Measurements from ENCODE around the gene NDUFAF8.
A peak's percentile ranks its signal among the peaks of the same experiment; 100 is the strongest.

Gene NDUFAF8

DNA sequence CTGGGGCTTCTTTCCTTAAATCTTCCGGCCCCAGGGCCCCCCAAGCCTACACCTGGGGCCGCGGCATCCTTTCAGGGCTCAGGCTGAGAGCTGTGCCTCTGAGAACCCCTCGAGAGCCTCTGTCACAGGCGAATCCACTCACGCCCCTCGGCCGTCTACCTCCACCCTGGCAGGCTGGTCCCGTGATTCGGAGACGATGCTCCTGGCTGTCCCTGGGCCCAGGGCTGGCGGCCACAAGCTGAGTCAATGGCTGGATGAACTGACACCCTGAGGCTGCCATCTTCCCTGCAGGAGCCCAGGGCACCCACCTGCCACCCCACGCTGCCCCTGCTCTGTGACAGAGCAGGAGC lies 4.6 kb upstream of the NDUFAF8 start:
- CTCF ChIA-PET, result interaction anchor here (1.2 kb wide), 1 partner anchor 10 kb away, joined by 3 read pairs; no protein-coding TSS in a partner anchor
- H3K27ac ChIP-seq (ENCODE audit: insufficient read depth in 1 of 2, low read depth in 1 of 2, low read length in 2 of 2, poor library complexity in 1 of 2, severe bottlenecking in 2 of 2), result no peak overlapping the region
- no peak overlapping the region for H3K4me3 ChIP-seq (ENCODE audit: control insufficient read depth in 1 of 7, extremely low read depth in 1 of 7, insufficient read depth in 4 of 7, low read depth in 2 of 7, low read length in 6 of 7)
- H3K36me3 ChIP-seq (ENCODE audit: control insufficient read depth in 4 of 4, insufficient read depth in 4 of 4, low read length in 3 of 4), result peaks cover 8 to 63% (median 44%) of the 10 kb centered on the region in 4 experiments
- no peaks in the 10 kb centered on the region for H3K27me3 ChIP-seq (replicated peaks in 2 of 5; ENCODE audit: control insufficient read depth in 4 of 5, insufficient read depth in 5 of 5, low read length in 4 of 5)
- peaks cover 4 to 14% (median 13%) of the 10 kb centered on the region in 4 experiments for H3K4me1 ChIP-seq (ENCODE audit: control extremely low read depth in 1 of 4, control insufficient read depth in 4 of 4, insufficient read depth in 4 of 4, low read length in 3 of 4)
- WGBS (ENCODE audit: insufficient coverage), result 96% methylated on average over 13 of the region's 13 CpGs
- H3K9me3 ChIP-seq (ENCODE audit: control extremely low read depth in 1 of 5, control insufficient read depth in 4 of 5, insufficient read depth in 2 of 5, low read depth in 1 of 5, low read length in 4 of 5), result no peaks in the 10 kb centered on the region
- no peak for DNase-seq
- POLR2A ChIA-PET, result no interaction called here

GRCh38 chr17:81234940-81235821 lies 3.9 kb upstream of the NDUFAF8 start:
- Histone ChIP-seq H3K4me1 (ENCODE audit: control extremely low read depth in 1 of 4, control insufficient read depth in 4 of 4, insufficient read depth in 4 of 4, low read length in 3 of 4) (peaks cover 4 to 21% (median 20%) of the 10 kb centered on the region in 4 experiments), H3K4me3 (ENCODE audit: control insufficient read depth in 1 of 7, extremely low read depth in 1 of 7, insufficient read depth in 4 of 7, low read depth in 2 of 7, low read length in 6 of 7) (no peak overlapping the region), H3K9me3 (ENCODE audit: control extremely low read depth in 1 of 5, control insufficient read depth in 4 of 5, insufficient read depth in 2 of 5, low read depth in 1 of 5, low read length in 4 of 5) (no peaks in the 10 kb centered on the region), H3K27me3 (replicated peaks in 2 of 5; ENCODE audit: control insufficient read depth in 4 of 5, insufficient read depth in 5 of 5, low read length in 4 of 5) (no peaks in the 10 kb centered on the region), H3K27ac (ENCODE audit: insufficient read depth in 1 of 2, low read depth in 1 of 2, low read length in 2 of 2, poor library complexity in 1 of 2, severe bottlenecking in 2 of 2) (no peak overlapping the region), H3K36me3 (ENCODE audit: control insufficient read depth in 4 of 4, insufficient read depth in 4 of 4, low read length in 3 of 4) (peaks cover 2 to 56% (median 37%) of the 10 kb centered on the region in 4 experiments)
- DNase-seq, result no peak
- POLR2A ChIA-PET, result no interaction called here
- CTCF ChIA-PET, result no interaction called here
- 98% methylated on average over 18 of the region's 26 CpGs for WGBS (ENCODE audit: insufficient coverage)

DNA sequence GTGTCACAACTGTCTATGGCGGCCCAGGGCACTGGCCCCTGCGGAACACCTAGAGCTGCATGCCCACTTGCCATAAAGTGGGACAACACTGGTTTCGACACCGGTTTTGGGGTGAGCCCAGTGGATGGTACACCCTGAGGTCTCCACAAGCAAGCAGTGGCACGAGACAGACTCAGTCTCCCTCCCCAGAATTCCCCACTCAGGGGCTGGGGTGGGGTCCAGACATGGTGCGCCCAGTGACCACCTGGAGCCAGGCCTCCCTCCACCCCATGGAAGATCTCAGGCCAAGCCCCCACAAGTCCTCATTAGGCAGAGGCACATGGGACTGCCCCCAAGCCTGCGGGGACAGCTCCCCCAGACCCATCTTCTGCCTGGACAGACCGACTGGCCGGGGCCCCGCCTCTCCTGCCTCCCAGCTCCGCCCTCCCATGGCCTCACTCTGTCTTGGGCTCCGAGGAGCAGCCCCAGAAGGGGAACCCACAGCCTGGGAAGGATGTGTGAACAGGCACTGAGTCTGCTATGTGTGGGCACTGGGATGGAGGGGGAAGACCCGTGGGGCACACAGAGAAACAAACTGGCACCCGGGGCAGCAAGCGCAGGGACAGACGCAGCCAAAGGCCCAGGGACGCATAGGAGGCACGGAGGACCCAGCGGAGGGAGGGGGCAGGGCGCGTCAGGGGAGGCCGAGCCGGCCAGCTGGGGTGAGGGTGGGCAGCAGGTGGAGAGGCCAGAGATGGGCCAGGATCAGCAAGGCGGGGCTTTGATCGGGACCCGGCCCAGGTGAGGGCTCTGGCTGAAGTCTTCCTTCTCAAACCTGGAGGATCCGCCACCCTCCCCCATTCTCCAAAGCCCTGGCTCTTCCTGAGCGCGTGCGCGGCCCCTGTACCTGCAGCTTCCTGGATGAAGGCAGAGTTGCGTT lies 3.0 kb upstream of the NDUFAF8 start:
- Histone ChIP-seq H3K36me3 (ENCODE audit: control insufficient read depth in 4 of 4, insufficient read depth in 4 of 4, low read length in 3 of 4) (peaks cover 2 to 49% (median 31%) of the 10 kb centered on the region in 4 experiments), H3K27ac (ENCODE audit: insufficient read depth in 1 of 2, low read depth in 1 of 2, low read length in 2 of 2, poor library complexity in 1 of 2, severe bottlenecking in 2 of 2) (no peak overlapping the region), H3K27me3 (replicated peaks in 2 of 5; ENCODE audit: control insufficient read depth in 4 of 5, insufficient read depth in 5 of 5, low read length in 4 of 5) (no peaks in the 10 kb centered on the region), H3K4me1 (ENCODE audit: control extremely low read depth in 1 of 4, control insufficient read depth in 4 of 4, insufficient read depth in 4 of 4, low read length in 3 of 4) (peaks cover 6 to 30% (median 27%) of the 10 kb centered on the region in 4 experiments), H3K4me3 (ENCODE audit: control insufficient read depth in 1 of 7, extremely low read depth in 1 of 7, insufficient read depth in 4 of 7, low read depth in 2 of 7, low read length in 6 of 7) (no peak overlapping the region), H3K9me3 (ENCODE audit: control extremely low read depth in 1 of 5, control insufficient read depth in 4 of 5, insufficient read depth in 2 of 5, low read depth in 1 of 5, low read length in 4 of 5) (no peaks in the 10 kb centered on the region)
- CTCF ChIA-PET, result interaction anchor here (0.7 kb wide), 1 partner anchor 93 kb away, joined by 3 read pairs; no protein-coding TSS in a partner anchor
- DNase-seq, result no peak
- 94% methylated on average over 24 of the region's 32 CpGs for WGBS (ENCODE audit: insufficient coverage)
- POLR2A ChIA-PET, result no interaction called here

GRCh38 chr17:81236784-81237183 lies 2.3 kb upstream of the NDUFAF8 start:
- WGBS (ENCODE audit: insufficient coverage), result 94% methylated on average over 15 of the region's 21 CpGs
- DNase-seq, result no peak
- Histone ChIP-seq H3K9me3 (ENCODE audit: control extremely low read depth in 1 of 5, control insufficient read depth in 4 of 5, insufficient read depth in 2 of 5, low read depth in 1 of 5, low read length in 4 of 5) (no peaks in the 10 kb centered on the region), H3K27ac (ENCODE audit: insufficient read depth in 1 of 2, low read depth in 1 of 2, low read length in 2 of 2, poor library complexity in 1 of 2, severe bottlenecking in 2 of 2) (no peak overlapping the region), H3K27me3 (replicated peaks in 2 of 5; ENCODE audit: control insufficient read depth in 4 of 5, insufficient read depth in 5 of 5, low read length in 4 of 5) (no peaks in the 10 kb centered on the region), H3K4me1 (ENCODE audit: control extremely low read depth in 1 of 4, control insufficient read depth in 4 of 4, insufficient read depth in 4 of 4, low read length in 3 of 4) (peaks cover 6 to 33% (median 29%) of the 10 kb centered on the region in 4 experiments), H3K4me3 (ENCODE audit: control insufficient read depth in 1 of 7, extremely low read depth in 1 of 7, insufficient read depth in 4 of 7, low read depth in 2 of 7, low read length in 6 of 7) (no peak overlapping the region), H3K36me3 (ENCODE audit: control insufficient read depth in 4 of 4, insufficient read depth in 4 of 4, low read length in 3 of 4) (peaks cover 2 to 48% (median 28%) of the 10 kb centered on the region in 4 experiments)
- CTCF ChIA-PET, result interaction anchor here (0.7 kb wide), 1 partner anchor 94 kb away, joined by 3 read pairs; no protein-coding TSS in a partner anchor
- POLR2A ChIA-PET, result no interaction called here

DNA sequence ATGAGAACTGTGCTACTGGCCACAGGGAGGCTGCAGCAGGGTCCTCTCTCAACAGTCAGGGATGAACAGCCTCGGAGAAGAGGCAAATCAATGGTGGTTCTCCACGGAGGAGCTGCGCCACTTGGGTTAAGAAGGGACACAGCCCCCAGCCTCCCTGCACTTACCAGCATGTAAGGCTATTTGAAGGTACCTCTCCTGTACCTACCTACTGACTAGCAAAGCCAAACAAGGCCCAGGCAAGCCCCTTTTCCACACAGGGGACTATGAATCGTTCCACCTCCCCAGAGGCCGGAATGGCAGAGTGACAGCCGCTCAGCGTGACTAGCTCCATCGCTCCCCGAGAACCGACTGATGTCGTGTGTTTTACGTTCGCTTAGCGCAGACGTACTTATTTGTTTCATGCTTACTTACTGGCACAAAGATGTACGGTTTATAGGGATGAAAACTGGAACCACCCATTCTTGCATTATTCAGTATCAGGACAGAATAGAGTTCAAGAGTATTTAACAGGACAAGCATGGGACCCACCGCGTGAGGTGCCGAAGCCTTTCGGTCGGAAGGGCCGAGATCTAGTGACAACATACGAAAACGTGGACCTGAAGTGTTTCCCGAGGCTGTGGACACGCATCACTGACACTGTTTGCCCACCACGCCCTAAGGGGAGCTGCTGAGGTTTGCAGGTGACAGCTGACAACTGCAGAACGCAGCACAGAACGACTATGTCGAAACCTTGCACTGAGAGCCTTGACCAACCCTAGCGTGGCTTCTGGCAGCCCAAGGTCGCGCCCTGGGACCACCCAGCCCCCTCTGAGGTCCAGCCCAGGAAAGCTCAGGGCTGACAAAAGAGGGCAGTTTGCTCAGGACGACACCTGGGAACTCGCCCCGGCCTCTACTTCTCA lies 1.3 kb upstream of the NDUFAF8 start:
- peak overlapping the region; percentile 79 to 95 (median 89) for H3K4me3 ChIP-seq (ENCODE audit: control insufficient read depth in 1 of 7, extremely low read depth in 1 of 7, insufficient read depth in 4 of 7, low read depth in 2 of 7, low read length in 6 of 7)
- POLR2A ChIA-PET, result interaction anchor here (0.6 to 1.2 kb wide), 3 partner anchors 13 to 49 kb away, joined by 3 to 4 read pairs (median 3); no protein-coding TSS in a partner anchor
- no peaks in the 10 kb centered on the region for H3K9me3 ChIP-seq (ENCODE audit: control extremely low read depth in 1 of 5, control insufficient read depth in 4 of 5, insufficient read depth in 2 of 5, low read depth in 1 of 5, low read length in 4 of 5)
- peaks cover 6 to 44% (median 38%) of the 10 kb centered on the region in 4 experiments for H3K4me1 ChIP-seq (ENCODE audit: control extremely low read depth in 1 of 4, control insufficient read depth in 4 of 4, insufficient read depth in 4 of 4, low read length in 3 of 4)
- peak overlapping the region; percentile 66 to 85 for H3K27ac ChIP-seq (ENCODE audit: insufficient read depth in 1 of 2, low read depth in 1 of 2, low read length in 2 of 2, poor library complexity in 1 of 2, severe bottlenecking in 2 of 2)
- CTCF ChIA-PET, result interaction anchor here (0.6 to 2.0 kb wide), 6 partner anchors 7 to 97 kb away, joined by 3 to 7 read pairs (median 3); no protein-coding TSS in a partner anchor
- H3K27me3 ChIP-seq (replicated peaks in 2 of 5; ENCODE audit: control insufficient read depth in 4 of 5, insufficient read depth in 5 of 5, low read length in 4 of 5), result no peaks in the 10 kb centered on the region
- peaks cover 2 to 37% (median 20%) of the 10 kb centered on the region in 4 experiments for H3K36me3 ChIP-seq (ENCODE audit: control insufficient read depth in 4 of 4, insufficient read depth in 4 of 4, low read length in 3 of 4)
- DNase-seq, result no peak
- 66% methylated on average over 33 of the region's 36 CpGs for WGBS (ENCODE audit: insufficient coverage)

DNA sequence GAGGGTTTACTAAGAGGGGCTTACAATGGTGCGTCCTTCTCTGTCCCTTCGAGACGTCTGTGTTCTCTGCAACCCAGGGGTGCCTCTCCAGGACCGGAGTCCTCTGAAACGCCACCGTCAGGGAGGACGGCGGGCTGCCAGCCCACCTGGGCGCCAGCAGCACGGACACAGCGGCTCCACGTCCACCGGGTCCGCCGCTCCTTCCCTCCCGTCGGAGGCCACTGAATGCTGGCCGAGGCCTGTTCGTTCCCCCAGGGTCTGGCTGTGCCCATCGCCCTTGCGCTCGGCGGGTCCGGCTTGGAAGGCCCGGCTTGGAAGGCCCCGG lies 666 bp upstream of the NDUFAF8 start:
- Histone ChIP-seq H3K27ac (ENCODE audit: insufficient read depth in 1 of 2, low read depth in 1 of 2, low read length in 2 of 2, poor library complexity in 1 of 2, severe bottlenecking in 2 of 2) (peak overlapping the region; percentile 66 to 85), H3K4me3 (ENCODE audit: control insufficient read depth in 1 of 7, extremely low read depth in 1 of 7, insufficient read depth in 4 of 7, low read depth in 2 of 7, low read length in 6 of 7) (peak overlapping the region; percentile 79 to 95 (median 89)), H3K36me3 (ENCODE audit: control insufficient read depth in 4 of 4, insufficient read depth in 4 of 4, low read length in 3 of 4) (peaks cover 0 to 31% (median 17%) of the 10 kb centered on the region in 4 experiments), H3K9me3 (ENCODE audit: control extremely low read depth in 1 of 5, control insufficient read depth in 4 of 5, insufficient read depth in 2 of 5, low read depth in 1 of 5, low read length in 4 of 5) (no peaks in the 10 kb centered on the region), H3K27me3 (replicated peaks in 2 of 5; ENCODE audit: control insufficient read depth in 4 of 5, insufficient read depth in 5 of 5, low read length in 4 of 5) (no peaks in the 10 kb centered on the region), H3K4me1 (ENCODE audit: control extremely low read depth in 1 of 4, control insufficient read depth in 4 of 4, insufficient read depth in 4 of 4, low read length in 3 of 4) (peaks cover 6 to 47% (median 38%) of the 10 kb centered on the region in 4 experiments)
- no peak for DNase-seq
- ChIA-PET POLR2A (interaction anchor here (0.6 to 1.2 kb wide), 5 partner anchors 14 to 686 kb away, joined by 3 to 4 read pairs (median 3); no protein-coding TSS in a partner anchor), CTCF (interaction anchor here (0.8 to 2.0 kb wide), 5 partner anchors 8 to 98 kb away, joined by 3 to 7 read pairs (median 3); no protein-coding TSS in a partner anchor)
- WGBS (ENCODE audit: insufficient coverage), result 2% methylated on average over 26 of the region's 26 CpGs
